GM18951 (cell line): Measurements from ENCODE around the gene MGST3.

Experiments used
- POLR2A ChIP-seq: IDR thresholded peaks from 4 replicates; pipeline ENCODE4 v1.6.1; 2011; ENCODE audit warnings: mild to moderate bottlenecking; ENCODE audit not compliant: insufficient read length, insufficient read depth; ENCODE audit errors: extremely low read depth
- in situ Hi-C: fragments of 300-500 bp; cut with MboI; formaldehyde crosslinking; loops from one replicate; pipeline ENCODE4 v1.12.0; 2022; ENCODE audit warnings: low sequenced_read_pairs, mixed read lengths, inconsistent platforms; ENCODE audit not compliant: unreplicated experiment

The MGST3 gene

DNA sequence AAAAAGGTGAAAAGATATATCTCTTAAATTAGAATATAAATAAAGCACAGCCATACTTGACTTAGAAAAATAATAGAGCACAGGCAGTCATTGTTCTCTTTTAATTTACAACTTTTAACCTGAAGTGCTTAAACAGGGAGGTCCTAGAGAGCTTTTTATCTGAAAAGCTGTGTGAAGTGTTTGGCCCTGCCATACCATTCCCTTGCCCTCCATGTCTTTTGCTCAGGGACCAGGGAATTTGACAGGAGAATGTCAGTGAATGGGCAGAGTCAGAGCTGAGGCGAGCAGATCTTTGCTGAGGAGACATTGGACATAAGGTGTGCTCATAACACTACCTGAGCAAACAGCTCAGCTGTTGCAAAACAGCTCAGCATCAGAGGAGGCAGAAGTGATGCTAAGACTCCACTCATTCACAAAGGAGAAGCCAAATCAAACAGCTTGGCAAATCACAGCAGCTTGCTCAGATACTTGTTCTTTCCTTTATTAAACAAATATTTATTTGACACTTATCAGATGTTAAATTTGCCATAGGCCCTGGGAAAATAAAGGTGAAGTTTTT, 14.9 kb upstream of the MGST3 start:
- no peak for TF ChIP-seq POLR2A
- in situ Hi-C loops: no loop called here

- TF ChIP-seq POLR2A: no peak
These were observed 14.0 kb upstream of the MGST3 start for GRCh38 chr1:165616987-165617546.

GRCh38 chr1:165619647-165620151, 11.3 kb upstream of the MGST3 start:
- no peak for TF ChIP-seq POLR2A
- in situ Hi-C loops: no loop called here

More at GRCh38 chr1:165616987-165617546, 14.0 kb upstream of the MGST3 start:
- in situ Hi-C loops: no loop called here

DNA sequence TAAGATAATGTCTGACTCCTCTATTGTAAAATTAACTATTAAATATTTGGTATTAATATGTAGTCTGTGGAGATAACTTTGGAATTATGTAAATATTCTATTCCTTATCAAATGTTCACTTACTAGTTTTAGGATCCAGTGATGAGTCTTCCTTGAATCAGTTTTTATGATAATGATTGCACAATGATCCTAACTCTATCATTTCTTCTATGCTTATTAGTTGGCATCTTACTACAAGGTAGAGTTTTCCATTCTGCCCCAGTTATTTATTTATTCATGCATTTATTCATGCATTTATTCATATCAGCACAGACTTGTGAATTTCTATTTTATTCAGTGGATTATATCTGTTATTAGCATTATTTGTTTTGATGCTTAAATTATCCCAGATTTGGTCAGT, 7.4 kb upstream of the MGST3 start:
- TF ChIP-seq POLR2A: no peak
- in situ Hi-C loops: no loop called here

- in situ Hi-C loops: no loop called here
- no peak for TF ChIP-seq POLR2A
These were observed 6.6 kb upstream of the MGST3 start for GRCh38 chr1:165624441-165624840.

GRCh38 chr1:165628147-165628822, 2.7 kb upstream of the MGST3 start:
- in situ Hi-C loops: no loop called here

GRCh38 chr1:165629151-165629550, 1.9 kb upstream of the MGST3 start:
- TF ChIP-seq POLR2A: no peak
- in situ Hi-C loops: no loop called here

More at GRCh38 chr1:165628147-165628822, 2.7 kb upstream of the MGST3 start:
- TF ChIP-seq POLR2A: no peak

DNA sequence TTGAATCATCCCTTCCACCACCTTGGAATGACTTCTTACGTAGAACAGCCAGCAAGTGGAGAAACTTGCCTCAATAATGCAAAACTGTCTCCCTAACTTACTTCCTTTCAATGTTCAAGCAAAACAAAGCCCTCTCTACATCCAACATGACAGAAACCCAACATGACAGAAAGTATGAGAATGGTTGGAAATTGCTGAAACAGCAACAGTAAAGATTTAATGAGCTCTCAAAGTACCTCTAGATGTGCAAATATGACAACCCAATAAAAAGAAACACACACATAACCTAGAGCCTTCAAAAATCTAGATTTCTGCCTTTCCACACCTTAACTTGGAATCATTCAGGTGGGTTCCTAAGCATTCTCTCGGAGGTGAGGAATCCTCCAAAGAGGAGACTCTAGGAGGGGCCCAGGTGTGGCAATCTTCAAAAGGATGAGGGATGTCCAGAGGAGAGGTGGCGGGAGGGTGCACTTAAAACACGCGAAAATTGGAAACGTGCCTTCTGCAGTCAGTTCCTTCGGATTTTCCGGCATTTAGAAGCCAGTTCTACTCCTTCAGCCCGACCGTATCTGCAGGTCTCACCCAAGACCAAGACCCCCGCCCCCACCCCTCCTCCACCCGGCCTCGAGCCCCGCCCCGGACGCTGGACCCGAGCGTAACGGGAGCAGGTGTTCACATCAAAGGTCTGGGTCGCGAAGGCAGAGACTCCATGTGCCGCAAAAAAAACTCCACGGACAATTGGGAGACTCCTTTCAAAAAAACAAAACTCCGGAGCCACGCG, 996 bp upstream of the MGST3 start:
- in situ Hi-C loops: no loop called here
- no peak for TF ChIP-seq POLR2A

DNA sequence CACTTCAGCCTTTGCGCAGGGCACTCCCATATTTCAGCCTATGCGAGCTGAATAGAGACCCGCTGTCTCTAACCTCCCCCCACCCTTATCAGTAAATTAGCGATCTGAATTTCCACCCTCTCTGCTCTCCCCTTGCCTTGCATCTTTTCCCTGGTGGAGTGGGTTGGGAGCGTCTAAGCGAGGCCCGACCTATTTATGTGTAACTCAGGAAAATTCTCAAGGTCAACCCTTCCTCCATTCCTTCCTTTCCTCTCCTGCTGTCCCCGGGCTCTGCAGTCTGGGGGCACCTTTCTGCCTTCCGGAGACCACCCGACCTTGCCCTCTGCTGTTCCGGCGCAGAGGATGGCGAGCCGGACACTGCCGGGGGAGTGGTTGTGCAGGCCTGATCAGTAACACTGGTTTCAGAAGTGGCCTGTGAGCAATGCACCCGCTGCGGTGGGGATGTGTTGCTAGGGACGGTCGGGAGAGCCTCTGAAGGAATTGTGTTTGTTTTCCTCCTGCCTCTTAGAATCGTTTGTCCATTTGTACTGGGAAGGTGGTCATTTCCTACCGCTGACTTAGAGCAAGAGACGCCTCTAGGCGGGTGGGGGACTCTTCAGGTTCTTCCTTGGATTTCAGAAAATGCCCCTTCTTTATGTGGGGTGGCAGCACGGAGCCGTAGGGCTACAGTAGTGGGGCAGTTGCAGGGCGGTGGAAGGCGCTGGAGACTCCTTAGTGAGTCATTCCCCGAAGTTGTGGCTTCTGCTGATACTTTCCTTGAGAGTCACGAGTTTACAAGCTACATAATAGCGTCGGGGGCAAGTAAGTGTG, 513 bp downstream of the MGST3 start:
- in situ Hi-C loops: no loop called here
- TF ChIP-seq POLR2A: no peak

DNA sequence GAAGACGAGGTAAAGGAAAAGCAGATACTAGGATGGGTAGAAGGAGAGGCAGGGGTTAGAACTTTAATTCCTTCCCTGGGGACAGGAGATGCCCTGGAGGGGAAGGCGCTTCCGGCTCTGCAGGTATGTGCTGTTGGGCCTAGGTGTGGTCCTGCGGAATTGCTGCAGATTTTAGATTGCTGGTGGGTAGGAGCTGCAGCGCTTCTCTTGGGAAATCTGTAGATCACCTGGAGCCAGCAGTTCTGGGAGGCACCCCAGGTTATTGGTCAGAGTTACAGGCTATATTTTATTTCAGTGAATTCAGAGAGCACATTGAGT, 1.1 kb downstream of the MGST3 start:
- in situ Hi-C loops: no loop called here
- no peak for TF ChIP-seq POLR2A

GRCh38 chr1:165632491-165632890, 1.5 kb downstream of the MGST3 start:
- in situ Hi-C loops: no loop called here

DNA sequence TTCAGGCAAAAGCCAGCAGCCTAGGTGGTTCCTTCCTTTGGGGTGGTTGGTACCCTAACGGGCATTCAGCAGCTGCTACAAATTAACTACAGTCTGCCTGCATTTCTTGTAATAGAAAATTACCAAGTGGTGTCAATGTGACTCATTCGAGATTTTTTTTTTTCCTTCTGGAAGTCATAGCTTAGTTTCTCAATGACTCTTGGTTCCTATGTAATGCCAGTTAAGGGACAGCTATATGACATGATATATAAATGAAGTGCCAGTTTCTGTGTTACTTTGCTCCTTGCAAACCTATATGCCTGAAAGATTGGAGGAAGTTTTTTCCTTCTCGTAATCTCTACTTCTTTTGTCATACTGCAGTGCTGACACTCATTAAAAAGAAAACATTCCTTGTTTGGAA, 2.6 kb downstream of the MGST3 start:
- in situ Hi-C loops: no loop called here
- no peak for TF ChIP-seq POLR2A

More at GRCh38 chr1:165632491-165632890, 1.5 kb downstream of the MGST3 start:
- TF ChIP-seq POLR2A: no peak
